ENCODE results near the gene PODXL2.
"Not testable (repeated sequence)": the region's sequence is repeated elsewhere in the genome, so short reads cannot be mapped to it uniquely, and the experiment has no call there.

The PODXL2 gene

DNA sequence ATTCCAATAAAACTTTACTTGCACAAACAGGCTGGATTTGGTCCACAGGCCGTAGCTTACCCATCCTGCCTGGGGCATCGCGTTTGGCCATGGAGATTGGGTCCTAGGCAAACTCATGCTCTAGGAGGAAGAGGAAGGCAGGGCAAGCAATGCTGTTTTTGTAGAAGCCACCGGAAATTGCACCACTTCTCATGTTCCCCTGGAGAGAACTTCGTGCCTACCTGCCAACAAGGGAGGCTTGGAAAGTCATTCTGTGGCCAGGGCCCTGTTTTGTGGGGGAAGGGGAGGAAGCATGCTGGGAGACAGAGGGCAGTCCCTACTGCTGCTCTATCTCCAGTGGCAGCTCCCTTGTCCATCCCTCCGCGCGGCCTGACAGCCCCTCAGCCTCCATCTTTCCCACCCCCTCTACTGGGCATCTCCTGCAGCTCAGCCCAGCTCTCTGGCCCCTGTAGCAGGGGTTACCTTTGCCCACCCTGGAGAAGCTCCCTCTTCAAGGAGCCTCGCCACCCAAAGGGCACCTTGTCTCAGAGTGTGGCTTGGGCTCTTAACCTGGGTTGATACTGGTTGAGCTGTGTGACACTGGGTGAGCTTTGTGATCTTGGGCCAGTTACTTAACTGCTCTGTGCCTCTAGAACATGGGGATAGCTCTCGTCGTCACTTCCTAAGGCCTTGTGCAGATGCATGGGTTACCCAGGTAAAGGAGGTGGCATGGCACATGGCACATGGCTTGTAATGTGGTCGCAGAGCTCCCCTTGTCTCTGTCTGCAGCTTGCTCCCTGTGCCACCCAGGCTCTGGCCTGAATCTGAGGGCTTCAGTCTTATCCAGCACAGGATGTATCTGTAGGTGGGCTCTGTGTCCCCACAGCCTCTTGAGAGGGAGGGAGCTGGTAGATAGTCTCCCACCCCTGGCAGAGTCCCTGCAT is 49.9 kb downstream of the PODXL2 start:
- TF ChIP-seq JUND (IDR thresholded peaks at IDR 0.05; ENCODE audit: low read depth): no peak
- no peak for DNase-seq (ENCODE audit: low read depth in 1 of 2, low spot score in 1 of 2)
- in situ Hi-C loops (cut with HindIII; ENCODE audit: low pct_unique_long_range_greater_than_20kb, low sequenced_read_pairs): no loop called here

DNA sequence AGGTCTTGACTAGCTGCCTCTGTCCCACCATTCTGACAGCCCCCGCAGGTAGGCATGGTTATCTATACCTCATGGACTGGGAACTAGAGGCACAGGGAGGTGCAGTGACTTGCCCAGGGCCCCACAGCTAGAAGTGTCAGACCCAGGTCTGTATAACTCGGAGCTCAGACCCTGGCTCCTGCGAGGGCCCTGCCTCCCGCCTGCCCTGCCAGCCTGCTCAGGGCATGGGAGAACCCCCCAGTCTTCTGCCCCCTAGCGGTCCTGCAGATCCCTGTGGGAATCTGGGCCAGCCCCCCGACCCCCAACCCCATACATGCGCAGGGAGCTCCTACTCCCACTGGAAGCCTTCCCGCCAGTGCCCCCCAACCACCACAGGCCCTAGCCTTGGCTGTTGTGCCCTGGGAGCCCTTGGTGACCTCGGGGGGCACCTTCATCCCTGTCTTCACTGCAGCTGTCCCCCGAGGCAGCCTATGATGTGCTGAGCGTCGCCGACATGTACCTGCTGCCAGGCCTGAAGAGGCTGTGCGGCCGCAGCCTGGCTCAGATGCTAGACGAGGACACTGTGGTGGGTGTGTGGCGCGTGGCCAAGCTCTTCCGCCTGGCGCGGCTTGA is 50.7 kb downstream of the PODXL2 start:
- DNase-seq (ENCODE audit: low read depth in 1 of 2, low spot score in 1 of 2): no peak
- in situ Hi-C loops (cut with HindIII; ENCODE audit: low pct_unique_long_range_greater_than_20kb, low sequenced_read_pairs): no loop called here
- no peak for TF ChIP-seq JUND (IDR thresholded peaks at IDR 0.05; ENCODE audit: low read depth)

DNA sequence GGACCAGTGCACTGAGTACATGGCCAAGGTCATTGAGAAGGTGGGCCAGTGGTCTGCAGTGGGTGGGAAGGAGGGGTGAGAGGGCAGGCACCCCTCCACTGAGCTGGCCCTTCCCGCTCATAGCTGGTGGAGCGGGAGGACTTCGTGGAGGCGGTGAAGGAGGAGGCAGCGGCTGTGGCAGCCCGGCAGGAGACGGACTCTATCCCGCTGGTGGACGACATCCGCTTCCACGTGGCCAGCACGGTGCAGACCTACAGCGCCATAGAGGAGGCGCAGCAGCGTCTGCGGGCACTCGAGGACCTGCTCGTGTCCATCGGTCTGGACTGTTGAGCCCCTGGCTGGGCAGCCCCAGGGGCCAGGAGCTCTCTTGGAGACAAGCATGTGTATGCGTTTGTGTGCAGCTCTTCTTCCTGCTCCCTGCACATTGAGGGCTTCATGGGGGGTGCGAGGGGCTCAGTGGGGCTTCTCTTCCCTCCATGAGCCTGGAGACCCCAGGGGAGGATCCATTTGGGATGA is 51.2 kb downstream of the PODXL2 start:
- in situ Hi-C loops (cut with HindIII; ENCODE audit: low pct_unique_long_range_greater_than_20kb, low sequenced_read_pairs): no loop called here
- no peak for DNase-seq (ENCODE audit: low read depth in 1 of 2, low spot score in 1 of 2)
- TF ChIP-seq JUND (IDR thresholded peaks at IDR 0.05; ENCODE audit: low read depth): no peak

DNA sequence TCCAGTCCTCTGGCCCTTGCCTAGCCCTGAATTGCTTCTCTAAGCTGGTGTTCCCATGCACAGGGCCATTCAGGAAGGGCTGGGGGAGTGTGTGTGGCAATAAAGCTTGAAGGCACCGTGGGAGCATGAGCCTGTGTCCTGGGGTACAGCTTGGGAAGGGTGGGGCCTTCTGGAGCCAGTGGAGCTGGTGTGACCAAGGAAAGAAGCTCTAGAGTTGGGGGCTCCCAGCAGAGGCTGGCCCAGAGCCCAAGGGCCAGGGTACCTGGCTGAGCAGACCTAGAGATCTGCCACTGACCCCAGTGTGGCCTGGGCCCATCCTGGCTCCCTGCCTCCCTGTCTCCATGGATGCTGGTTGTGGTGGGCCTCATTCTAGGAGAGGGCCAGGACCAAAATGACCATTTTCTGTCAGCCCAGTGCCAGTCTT is 51.8 kb downstream of the PODXL2 start:
- DNase-seq (ENCODE audit: low read depth in 1 of 2, low spot score in 1 of 2): no peak
- TF ChIP-seq JUND (IDR thresholded peaks at IDR 0.05; ENCODE audit: low read depth): no peak
- in situ Hi-C loops (cut with HindIII; ENCODE audit: low pct_unique_long_range_greater_than_20kb, low sequenced_read_pairs): no loop called here

DNA sequence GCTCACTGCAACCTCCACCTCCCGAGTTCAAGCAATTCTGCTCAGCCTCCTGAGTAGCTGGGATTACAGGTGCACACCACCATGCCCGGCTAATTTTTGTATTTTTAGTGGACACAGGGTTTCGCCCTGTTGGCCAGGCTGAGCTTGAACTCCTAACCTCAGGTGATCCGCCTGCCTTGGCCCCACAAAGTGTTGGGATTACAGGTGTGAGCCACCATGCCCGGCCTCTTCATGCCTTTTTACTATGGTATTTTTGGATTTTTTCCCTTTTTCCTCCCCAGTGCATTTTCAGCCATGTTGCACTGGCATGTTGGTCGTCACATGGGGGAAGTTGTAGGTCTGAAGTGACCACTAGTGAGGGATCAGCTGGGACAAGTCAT is 53.2 kb downstream of the PODXL2 start:
- in situ Hi-C loops (cut with HindIII; ENCODE audit: low pct_unique_long_range_greater_than_20kb, low sequenced_read_pairs); DNase-seq (ENCODE audit: low read depth in 1 of 2, low spot score in 1 of 2): not testable (repeated sequence)

DNA sequence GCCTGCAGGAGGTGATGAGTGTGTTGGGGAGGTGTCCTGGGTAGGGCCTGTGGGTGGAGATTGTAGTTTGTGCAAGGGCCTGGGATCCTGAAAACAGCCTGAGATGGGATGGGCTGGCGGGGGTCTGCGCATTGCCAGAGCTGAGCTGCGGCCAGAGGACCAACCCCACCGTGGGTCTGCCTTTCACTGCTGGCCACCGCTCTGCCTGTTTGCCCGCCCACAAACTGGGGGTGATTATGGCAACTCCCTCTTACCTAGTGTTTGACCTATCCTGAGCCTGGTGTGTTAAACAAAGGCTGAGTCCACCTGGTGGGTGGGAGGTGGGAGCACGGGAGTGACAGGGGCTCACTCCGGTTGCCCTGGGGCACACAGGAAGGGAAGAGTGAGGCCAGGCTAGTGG is 53.6 kb downstream of the PODXL2 start:
- DNase-seq (ENCODE audit: low read depth in 1 of 2, low spot score in 1 of 2): no peak
- TF ChIP-seq JUND (IDR thresholded peaks at IDR 0.05; ENCODE audit: low read depth): no peak
- in situ Hi-C loops (cut with HindIII; ENCODE audit: low pct_unique_long_range_greater_than_20kb, low sequenced_read_pairs): no loop called here

DNA sequence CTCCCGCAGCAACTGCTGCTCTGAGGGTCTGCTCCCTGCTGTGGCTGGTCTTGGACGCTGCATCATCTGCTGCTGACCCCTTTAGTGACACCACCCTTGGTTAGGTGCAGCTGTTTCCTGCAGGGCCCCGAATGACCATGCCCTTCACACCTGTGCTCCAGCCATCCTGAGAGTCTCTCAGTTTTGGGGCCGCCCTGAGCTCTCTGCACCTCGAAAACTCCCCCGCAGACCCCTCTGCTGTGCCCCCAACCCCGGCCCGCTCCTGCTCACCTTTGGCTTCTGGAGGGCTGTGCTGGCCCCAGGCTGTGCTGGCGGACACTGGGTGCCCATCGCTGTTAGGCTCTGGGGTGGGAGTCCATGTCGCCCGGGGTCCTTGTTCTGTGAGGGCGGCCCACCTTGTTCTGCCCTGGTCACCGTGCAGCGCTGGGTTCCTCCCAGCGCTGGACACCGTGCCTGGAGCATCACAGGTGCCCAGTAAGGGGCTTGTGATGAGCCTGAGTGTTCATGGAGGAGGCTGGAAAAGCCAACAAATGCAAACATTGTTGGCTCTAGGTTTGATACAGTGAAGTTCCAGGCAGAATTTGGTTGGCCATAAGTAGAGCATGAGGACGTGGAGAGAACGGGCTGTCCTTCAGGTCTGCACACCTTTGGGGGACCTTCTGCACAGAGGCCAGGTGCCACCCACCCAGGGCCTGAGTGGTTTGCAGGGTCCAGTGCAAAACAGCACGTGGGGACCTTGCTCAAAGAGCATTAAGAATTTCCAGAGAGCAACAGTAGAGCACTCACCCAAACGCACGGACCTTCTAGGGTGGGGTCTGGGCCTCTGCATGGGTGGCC is 56.1 kb downstream of the PODXL2 start:
- no peak for DNase-seq (ENCODE audit: low read depth in 1 of 2, low spot score in 1 of 2)
- no peak for TF ChIP-seq JUND (IDR thresholded peaks at IDR 0.05; ENCODE audit: low read depth)
- in situ Hi-C loops (cut with HindIII; ENCODE audit: low pct_unique_long_range_greater_than_20kb, low sequenced_read_pairs): no loop called here

DNA sequence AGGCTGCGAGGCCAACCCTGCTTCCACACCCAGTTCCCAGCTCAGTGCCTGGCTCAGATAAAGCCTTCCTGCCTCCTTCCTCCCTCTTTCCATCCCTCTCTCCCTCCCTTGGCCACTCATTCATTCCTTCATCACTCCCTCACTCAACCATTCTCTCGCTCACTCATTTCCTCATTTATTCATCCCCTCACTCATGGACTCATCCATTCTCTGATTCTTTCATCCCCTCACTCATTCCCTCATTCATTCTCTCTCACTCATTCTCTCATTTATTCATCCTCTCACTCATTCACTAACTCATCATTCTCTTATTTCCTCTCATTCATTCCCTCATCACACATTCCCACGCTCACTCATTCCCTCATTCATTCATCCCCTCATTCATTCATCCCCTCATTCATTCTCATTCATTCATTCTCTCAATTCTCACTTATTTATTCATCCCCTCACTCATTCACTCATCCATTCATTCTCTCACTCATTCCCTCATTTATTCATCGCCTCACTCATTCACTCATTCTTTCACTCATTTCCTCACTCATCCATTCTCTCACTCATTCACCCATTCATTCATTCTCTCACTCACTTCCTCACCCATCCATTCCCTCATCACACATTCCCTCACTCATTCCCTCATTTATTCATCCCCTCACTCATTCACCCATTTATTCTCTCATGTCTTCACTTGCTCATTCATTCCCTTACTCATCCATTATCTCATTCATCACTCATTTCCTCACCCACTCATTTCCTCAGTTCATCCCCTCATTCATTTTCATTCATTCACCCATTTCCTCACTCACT is 56.9 kb downstream of the PODXL2 start:
- in situ Hi-C loops (cut with HindIII; ENCODE audit: low pct_unique_long_range_greater_than_20kb, low sequenced_read_pairs): no loop called here
- no peak for TF ChIP-seq JUND (IDR thresholded peaks at IDR 0.05; ENCODE audit: low read depth)

DNA sequence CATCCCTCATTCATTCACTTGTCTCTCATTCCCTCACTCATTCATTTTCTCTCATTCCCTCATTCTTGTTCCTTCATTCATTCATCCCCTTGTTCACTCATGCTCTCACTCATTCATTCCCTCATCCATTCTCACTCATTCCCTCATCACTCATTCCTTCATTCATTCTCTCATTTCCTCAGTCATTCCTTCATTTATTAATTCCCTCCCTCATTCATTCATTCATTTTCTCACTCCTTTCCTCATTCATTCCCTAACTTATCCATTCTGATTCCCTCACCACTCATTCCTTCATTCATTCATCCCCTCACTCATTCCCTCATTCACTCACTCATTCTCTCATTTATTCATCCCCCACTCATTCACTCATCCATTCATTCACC is 57.5 kb downstream of the PODXL2 start:
- in situ Hi-C loops (cut with HindIII; ENCODE audit: low pct_unique_long_range_greater_than_20kb, low sequenced_read_pairs): no loop called here
- no peak for DNase-seq (ENCODE audit: low read depth in 1 of 2, low spot score in 1 of 2)
- no peak for TF ChIP-seq JUND (IDR thresholded peaks at IDR 0.05; ENCODE audit: low read depth)

More for the DNA sequence above, 56.9 kb downstream of the PODXL2 start:
- DNase-seq (ENCODE audit: low read depth in 1 of 2, low spot score in 1 of 2): no peak

DNA sequence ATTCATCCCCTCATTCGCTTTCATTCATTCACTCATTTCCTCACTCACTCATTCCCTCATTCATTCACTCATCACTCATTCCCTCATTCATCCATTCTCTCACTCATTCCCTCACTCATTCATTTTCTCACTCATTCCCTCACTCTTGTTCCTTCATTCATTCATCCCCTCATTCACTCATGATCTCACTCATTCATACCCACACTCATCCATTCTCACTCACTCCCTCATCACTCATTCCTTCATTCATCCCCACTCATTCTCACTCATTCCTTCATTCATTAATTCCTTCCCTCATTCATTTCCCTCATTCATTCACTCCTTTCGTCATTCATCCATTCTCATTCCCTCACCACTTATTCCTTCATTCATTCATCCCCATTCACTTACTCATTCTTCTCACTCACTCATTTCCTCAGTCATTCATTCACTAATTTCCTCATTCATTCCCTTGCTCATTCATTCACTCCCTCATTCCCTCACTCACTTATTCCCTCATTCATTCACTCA is 58.3 kb downstream of the PODXL2 start:
- in situ Hi-C loops (cut with HindIII; ENCODE audit: low pct_unique_long_range_greater_than_20kb, low sequenced_read_pairs): no loop called here

DNA sequence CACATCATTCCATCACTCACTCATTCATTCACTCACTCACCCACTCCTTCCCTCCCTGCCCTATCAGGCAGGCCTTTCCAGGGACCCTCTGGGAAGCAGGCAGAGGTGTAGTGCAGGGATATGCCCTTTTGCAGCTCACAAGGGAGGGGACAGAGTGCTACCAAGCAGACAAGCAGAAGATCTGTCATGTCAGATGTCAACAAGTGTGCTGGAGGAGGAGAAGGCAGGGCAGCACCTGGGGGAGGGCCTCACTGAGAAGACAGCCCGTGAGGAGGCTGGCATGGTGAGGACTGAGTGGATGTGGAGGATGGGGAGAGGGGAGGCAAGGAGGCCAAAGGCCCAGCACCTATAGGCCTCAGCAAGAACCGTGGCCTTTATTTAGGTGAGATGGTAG is 59.0 kb downstream of the PODXL2 start:
- TF ChIP-seq JUND (IDR thresholded peaks at IDR 0.05; ENCODE audit: low read depth): no peak
- no peak for DNase-seq (ENCODE audit: low read depth in 1 of 2, low spot score in 1 of 2)
- in situ Hi-C loops (cut with HindIII; ENCODE audit: low pct_unique_long_range_greater_than_20kb, low sequenced_read_pairs): no loop called here

More for the DNA sequence above, 58.3 kb downstream of the PODXL2 start:
- no peak for DNase-seq (ENCODE audit: low read depth in 1 of 2, low spot score in 1 of 2)
- TF ChIP-seq JUND (IDR thresholded peaks at IDR 0.05; ENCODE audit: low read depth): no peak

Data from T47D (cell line).